Ectodermal cell (in vitro differentiated cells): ENCODE data around the gene TM4SF4.

Experiments
- H3K27ac ChIP-seq: 2 replicates; pipeline ENCODE4 v1.7.0; 2013; ENCODE audit warnings: mild to moderate bottlenecking, low read depth, low read length; ENCODE audit not compliant: insufficient read depth, poor library complexity, severe bottlenecking
- H3K27me3 ChIP-seq: 2 replicates; pipeline ENCODE4 v1.7.0; 2013; ENCODE audit warnings: mild to moderate bottlenecking, low read length; ENCODE audit not compliant: insufficient read depth, control insufficient read depth, poor library complexity, severe bottlenecking
- H3K36me3 ChIP-seq: one replicate; pipeline ENCODE4 v1.7.0; 2013; ENCODE audit warnings: low read length; ENCODE audit not compliant: control insufficient read depth, insufficient read depth
- H3K4me1 ChIP-seq: one replicate; pipeline ENCODE4 v1.7.0; 2013; ENCODE audit warnings: low read length; ENCODE audit not compliant: control insufficient read depth, insufficient read depth
- H3K4me3 ChIP-seq: 2 replicates; pipeline ENCODE4 v1.7.0; 2013; ENCODE audit warnings: low read depth, low read length, control low read depth; ENCODE audit not compliant: insufficient read depth
- H3K9me3 ChIP-seq: 2 replicates; pipeline ENCODE4 v1.7.0; 2013; ENCODE audit warnings: mild to moderate bottlenecking, low read length, moderate library complexity; ENCODE audit not compliant: control insufficient read depth
- WGBS, 2 experiments: methylation state at CpG; one replicate each; pipeline ENCODE4 v1.1.7; 2013; ENCODE audit warnings: missing lambda C conversion rate in 2 of 2; 5-methylcytosine and 5-hydroxymethylcytosine counted together

Gene TM4SF4

DNA sequence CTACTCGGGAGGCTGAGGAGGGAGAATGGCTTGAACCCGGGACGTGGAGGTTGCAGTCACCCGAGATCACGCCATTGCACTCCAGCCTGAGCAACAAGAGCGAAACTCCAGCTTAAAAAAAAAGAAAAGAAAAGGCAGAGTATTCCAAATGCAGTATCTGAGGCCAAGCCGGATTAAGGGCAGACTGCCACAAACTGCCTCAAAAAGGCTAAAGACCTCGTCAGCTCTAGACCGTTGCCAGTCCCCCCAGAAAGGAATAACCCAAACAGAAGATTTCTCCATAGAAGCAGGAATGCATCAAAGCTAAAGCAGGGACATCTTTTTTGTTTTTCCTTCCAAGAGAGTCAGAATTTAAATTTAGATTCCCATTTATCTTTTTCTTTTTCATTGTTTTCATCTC is 72.9 kb downstream of the TM4SF4 start:
- H3K27ac ChIP-seq, result no peak overlapping the region
- H3K36me3 ChIP-seq, result no peaks in the 10 kb centered on the region
- 90 to 94% methylated on average over 9 of the region's 9 CpGs for WGBS, 2 experiments
- no peaks in the 10 kb centered on the region for H3K27me3 ChIP-seq
- H3K9me3 ChIP-seq, result no peaks in the 10 kb centered on the region
- H3K4me1 ChIP-seq, result peaks cover 14% of the 10 kb centered on the region
- no peak overlapping the region for H3K4me3 ChIP-seq

- Histone ChIP-seq H3K27ac (peak overlapping the region; percentile 52), H3K4me1 (peaks cover 14% of the 10 kb centered on the region), H3K36me3 (no peaks in the 10 kb centered on the region), H3K27me3 (no peaks in the 10 kb centered on the region), H3K9me3 (no peaks in the 10 kb centered on the region), H3K4me3 (no peak overlapping the region)
- WGBS, 2 experiments, result 68 to 69% methylated on average over 13 of the region's 13 CpGs
Observed at GRCh38 chr3:149547954-149548668, 73.6 kb downstream of the TM4SF4 start.

DNA sequence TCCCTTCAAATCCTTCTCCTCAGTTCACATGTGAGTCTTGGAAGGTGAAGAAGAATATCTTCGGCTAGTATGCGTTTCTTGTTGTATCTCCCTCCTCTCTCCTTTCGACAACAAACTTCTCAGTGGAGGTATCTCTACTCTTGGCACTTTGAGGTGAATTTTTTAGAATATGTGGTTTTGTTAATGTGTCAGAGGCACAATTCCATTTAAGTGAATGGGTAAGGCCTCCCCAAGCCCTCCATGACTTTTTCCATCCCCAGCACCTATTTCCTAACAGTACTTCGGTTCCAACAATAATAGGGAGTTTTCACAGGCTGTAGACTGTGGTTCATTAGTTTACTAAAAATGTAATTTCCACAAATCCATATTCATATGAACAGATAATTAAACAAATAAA is 74.2 kb downstream of the TM4SF4 start:
- H3K27me3 ChIP-seq, result no peaks in the 10 kb centered on the region
- peaks cover 14% of the 10 kb centered on the region for H3K4me1 ChIP-seq
- no peaks in the 10 kb centered on the region for H3K36me3 ChIP-seq
- H3K9me3 ChIP-seq, result no peaks in the 10 kb centered on the region
- no peak overlapping the region for H3K27ac ChIP-seq
- H3K4me3 ChIP-seq, result no peak overlapping the region
- 95 to 100% methylated on average over 1 to 2 of the region's 4 CpGs for WGBS, 2 experiments

GRCh38 chr3:149551500-149551899 is 77.0 kb downstream of the TM4SF4 start:
- Histone ChIP-seq H3K36me3 (no peaks in the 10 kb centered on the region), H3K9me3 (no peaks in the 10 kb centered on the region), H3K27me3 (no peaks in the 10 kb centered on the region), H3K4me3 (no peak overlapping the region), H3K27ac (no peak overlapping the region), H3K4me1 (peaks cover 18% of the 10 kb centered on the region)

DNA sequence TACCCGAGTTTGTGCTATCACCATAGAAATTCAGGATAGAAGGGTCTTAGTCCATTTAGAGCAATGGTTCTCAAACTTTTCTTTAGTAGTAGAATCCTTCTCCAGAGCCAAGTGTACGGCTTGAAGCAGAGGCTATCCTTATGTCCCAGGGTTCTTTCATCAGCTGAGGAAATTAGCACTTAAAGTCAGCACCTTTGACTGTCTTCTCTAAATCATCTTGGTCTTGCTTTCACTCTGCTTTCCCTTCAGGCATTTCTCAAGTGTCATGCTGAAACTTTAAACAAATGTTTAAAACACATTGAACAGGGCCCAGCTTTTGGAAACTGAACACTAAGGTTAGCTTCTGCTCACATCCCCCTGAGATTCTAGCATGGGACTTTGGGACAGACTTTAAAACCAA is 78.2 kb downstream of the TM4SF4 start:
- H3K36me3 ChIP-seq, result no peaks in the 10 kb centered on the region
- no peaks in the 10 kb centered on the region for H3K27me3 ChIP-seq
- no peak overlapping the region for H3K27ac ChIP-seq
- WGBS, 2 experiments, result 92 to 95% methylated on average over 2 of the region's 2 CpGs
- no peak overlapping the region for H3K4me3 ChIP-seq
- no peaks in the 10 kb centered on the region for H3K9me3 ChIP-seq
- H3K4me1 ChIP-seq, result peaks cover 14% of the 10 kb centered on the region
